GM23338 (cell line): ENCODE data around the gene THSD4. TPM values are rescaled to one million over a fixed set of nuclear protein-coding genes. Genes with fewer than 3 reads are reported as not detected.

ENCODE experiments used
- ATAC-seq: fragments of 200-7000 bp; cut with Tn5 transposase; 3 replicates; pipeline ENCODE4 v1.9.1; 2020
- DNase-seq: peaks from one replicate; pipeline ENCODE4 v3.0.0-alpha.2; 2015; ENCODE audit warnings: low spot score
- H2AFZ ChIP-seq: fragments of 200-600 bp; sonication (generic); 2 replicates; pipeline ENCODE4 v1.8.0; 2016; ENCODE audit warnings: antibody characterized with exemption, mild to moderate bottlenecking, moderate library complexity
- H3F3A ChIP-seq: fragments of 200-600 bp; sonication (generic); replicated peaks from 2 replicates; pipeline ENCODE4 v1.8.0; 2017; ENCODE audit warnings: antibody characterized with exemption, mixed run types, low read depth
- H3K27ac ChIP-seq: fragments of 200-600 bp; sonication (generic); 2 replicates; pipeline ENCODE4 v1.6.1; 2016; ENCODE audit warnings: low read depth
- H3K27me3 ChIP-seq: fragments of 200-600 bp; sonication (generic); 2 replicates; pipeline ENCODE4 v1.8.0; 2016; ENCODE audit warnings: mild to moderate bottlenecking, mixed run types, moderate library complexity; ENCODE audit not compliant: insufficient read depth
- H3K36me3 ChIP-seq: fragments of 200-600 bp; sonication (generic); 2 replicates; pipeline ENCODE4 v1.8.0; 2016; ENCODE audit warnings: mild to moderate bottlenecking; ENCODE audit not compliant: insufficient read depth
- H3K4me1 ChIP-seq: fragments of 200-600 bp; sonication (generic); 2 replicates; pipeline ENCODE4 v1.8.0; 2016; ENCODE audit warnings: mild to moderate bottlenecking, moderate library complexity; ENCODE audit not compliant: insufficient read depth
- H3K4me2 ChIP-seq: fragments of 200-600 bp; sonication (generic); 2 replicates; pipeline ENCODE4 v1.7.1; 2017; ENCODE audit warnings: mixed run types
- H3K4me3 ChIP-seq: fragments of 200-600 bp; sonication (generic); 2 replicates; pipeline ENCODE4 v1.6.1; 2016; ENCODE audit warnings: mixed run types
- H3K79me2 ChIP-seq: fragments of 200-600 bp; sonication (generic); replicated peaks from 2 replicates; pipeline ENCODE4 v1.8.0; 2017; ENCODE audit warnings: mild to moderate bottlenecking; ENCODE audit not compliant: insufficient read depth
- H3K9me2 ChIP-seq: fragments of 200-600 bp; sonication (generic); 2 replicates; pipeline ENCODE4 v1.8.0; 2017; ENCODE audit not compliant: insufficient read depth
- H4K20me1 ChIP-seq: fragments of 200-600 bp; sonication (generic); replicated peaks from 2 replicates; pipeline ENCODE4 v1.8.0; 2017; ENCODE audit warnings: mild to moderate bottlenecking; ENCODE audit not compliant: insufficient read depth
- H3K27ac Mint-ChIP-seq: 2 replicates; pipeline ENCODE4 v1.8.0; 2020; ENCODE audit warnings: inconsistent platforms, mild to moderate bottlenecking, moderate library complexity, mixed read lengths
- H3K27me3 Mint-ChIP-seq: 3 replicates; pipeline ENCODE4 v1.8.0; 2022; ENCODE audit warnings: low read depth, mild to moderate bottlenecking, moderate library complexity, mixed read lengths, inconsistent platforms; ENCODE audit not compliant: insufficient read depth, poor library complexity
- H3K36me3 Mint-ChIP-seq: 3 replicates; pipeline ENCODE4 v1.8.0; 2021; ENCODE audit warnings: low read depth, mild to moderate bottlenecking, inconsistent platforms, moderate library complexity, mixed read lengths
- H3K4me1 Mint-ChIP-seq: 3 replicates; pipeline ENCODE4 v1.8.0; 2020; ENCODE audit warnings: mild to moderate bottlenecking, inconsistent platforms, mixed read lengths
- H3K4me3 Mint-ChIP-seq: 3 replicates; pipeline ENCODE4 v1.8.0; 2021; ENCODE audit warnings: moderate library complexity, mild to moderate bottlenecking, inconsistent platforms, mixed read lengths
- H3K9me3 Mint-ChIP-seq: 3 replicates; pipeline ENCODE4 v1.8.0; 2020; ENCODE audit warnings: moderate library complexity, mild to moderate bottlenecking, inconsistent platforms, mixed read lengths
- CREB1 ChIP-seq: fragments of 250-450 bp; sonication (Bioruptor Pico); IDR thresholded peaks from 2 replicates; pipeline ENCODE4 v1.5.0; 2020; ENCODE audit warnings: low read depth, mild to moderate bottlenecking, moderate library complexity
- EZH2 ChIP-seq: fragments of 200-600 bp; sonication (generic); IDR thresholded peaks from one replicate; pipeline ENCODE4 v1.8.0; 2017; ENCODE audit warnings: antibody characterized with exemption, mild to moderate bottlenecking, low read depth; ENCODE audit not compliant: unreplicated experiment
- EZH2phosphoT487 ChIP-seq: fragments of 200-600 bp; sonication (generic); IDR thresholded peaks from one replicate; pipeline ENCODE4 v1.8.1; 2018; ENCODE audit warnings: antibody characterized with exemption; ENCODE audit not compliant: unreplicated experiment
- JUNB ChIP-seq: IDR thresholded peaks from one replicate; pipeline ENCODE4 v1.6.1; 2016; ENCODE audit warnings: antibody characterized with exemption; ENCODE audit not compliant: unreplicated experiment
- STAT1 ChIP-seq: IDR thresholded peaks from one replicate; pipeline ENCODE4 v1.6.1; 2016; ENCODE audit warnings: antibody characterized with exemption; ENCODE audit not compliant: unreplicated experiment
- polyA plus RNA-seq: library from polyadenylated mRNA; unstranded; fragments of >200 nt; fragmentation: Nextera tagmentation; extraction: Ambion mirVana; gene quantifications from 2 replicates; pipeline ENCODE4 v1.2.1, GENCODE V29; 2016
- total RNA-seq: library from RNA; depleted of rRNA; stranded (reverse); fragments of >200 nt; shearing (Covaris generic); gene quantifications from 2 replicates; pipeline ENCODE4 v1.2.3, GENCODE V29; 2014
- TF ChIP-seq, protein P1 (sequence below): IDR thresholded peaks from 2 replicates; pipeline ENCODE4 v1.6.1; 2016; ENCODE audit warnings: antibody characterized with exemption
- TF ChIP-seq, protein P2 (sequence below): IDR thresholded peaks from one replicate; pipeline ENCODE4 v1.6.1; 2018; ENCODE audit warnings: antibody characterized with exemption; ENCODE audit not compliant: unreplicated experiment

Gene THSD4
- total and polyA plus RNA-seq, 2 experiments from 2014 or later: 2.0 to 7.4 TPM

DNA sequence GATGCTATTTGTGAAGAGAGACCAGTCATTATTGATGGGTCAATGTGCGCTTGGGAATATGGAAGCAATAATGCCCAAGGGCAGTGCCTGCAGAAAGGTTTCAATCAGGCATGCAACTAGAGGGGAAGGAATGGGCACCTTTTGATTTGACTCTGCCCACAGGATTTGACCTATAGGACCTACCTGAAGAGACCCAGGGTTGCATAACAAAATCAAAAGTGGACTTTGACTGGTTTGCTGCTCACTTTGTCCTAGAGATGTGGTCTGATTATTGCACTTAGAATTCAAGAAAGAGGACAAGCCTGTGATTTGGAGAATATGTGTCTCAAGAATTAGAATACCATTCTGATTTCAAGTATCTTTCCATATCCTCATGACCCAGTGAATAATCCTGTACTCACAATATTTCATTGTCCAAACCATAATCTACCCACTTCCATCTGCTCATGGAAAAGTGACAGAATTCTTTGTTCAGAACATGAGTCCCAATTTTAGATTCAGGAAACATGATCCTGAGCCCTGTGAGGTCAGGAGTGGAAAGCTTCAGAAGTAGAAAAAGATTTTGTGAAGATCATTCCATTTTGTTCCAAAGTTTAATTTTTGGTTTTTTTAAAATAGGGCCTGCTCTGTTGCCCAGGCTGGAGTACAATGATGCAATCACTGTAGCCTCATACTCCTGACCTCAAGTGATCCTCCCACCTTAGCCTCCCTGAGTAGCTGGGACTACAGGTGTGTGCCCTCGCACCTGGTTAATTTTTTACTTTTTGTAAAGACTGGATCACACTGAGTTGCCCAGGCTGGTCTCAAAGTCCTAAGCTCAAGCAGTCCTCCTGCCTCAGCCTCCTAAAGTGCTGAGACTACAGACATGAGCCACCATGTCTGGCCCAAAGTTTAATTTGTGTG is 543.8 kb downstream of the THSD4 start:
- no peaks in the 10 kb centered on the region for H3K9me3 Mint-ChIP-seq
- DNase-seq (no peak), ATAC-seq (no peak)
- no peak overlapping the region for H3K27ac Mint-ChIP-seq
- H3K27me3 Mint-ChIP-seq: no peaks in the 10 kb centered on the region
- H3K4me1 ChIP-seq: no peaks in the 10 kb centered on the region
- no peaks in the 10 kb centered on the region for H3K27me3 ChIP-seq
- no peak overlapping the region for H2AFZ ChIP-seq
- H3K36me3 Mint-ChIP-seq: no peaks in the 10 kb centered on the region
- H3K4me2 ChIP-seq: no peak overlapping the region
- H3K4me3 ChIP-seq: no peak overlapping the region
- no peak overlapping the region for H3K27ac ChIP-seq
- H3K4me3 Mint-ChIP-seq: no peak overlapping the region
- H3K9me2 ChIP-seq: 0 out of 2 replicates have a peak, but pooled peaks cover 3% of the 10 kb centered on the region
- no peaks in the 10 kb centered on the region for H3K79me2 ChIP-seq
- H3K4me1 Mint-ChIP-seq: peaks cover 12% of the 10 kb centered on the region; the same call in 2 of the 3 replicates
- no peaks in the 10 kb centered on the region for H3F3A ChIP-seq
- no peaks in the 10 kb centered on the region for H3K36me3 ChIP-seq
- TF ChIP-seq JUNB (no peak), CREB1 (CRISPR knock-in tag) (no peak)
- H4K20me1 ChIP-seq: no peaks in the 10 kb centered on the region

DNA sequence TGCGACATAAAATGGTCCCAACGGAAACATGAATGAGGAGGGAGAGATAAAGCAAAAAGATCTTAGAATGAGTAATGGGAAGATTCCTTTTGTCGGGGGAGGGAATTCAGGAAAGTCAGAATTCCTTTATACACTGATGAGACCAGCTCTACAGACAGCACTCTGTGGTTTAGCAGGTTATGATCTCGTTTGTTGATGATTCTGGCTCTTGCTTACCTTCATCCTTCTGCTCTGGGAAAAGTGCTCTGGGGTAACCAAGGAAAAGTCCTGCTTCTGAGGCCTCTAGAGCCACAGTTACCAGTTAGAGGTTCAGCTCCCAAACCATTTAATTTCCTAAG is 544.4 kb downstream of the THSD4 start:
- H3K36me3 ChIP-seq: no peaks in the 10 kb centered on the region
- no peak for ATAC-seq
- no peak for DNase-seq
- H3K79me2 ChIP-seq: no peaks in the 10 kb centered on the region
- no peaks in the 10 kb centered on the region for H3K4me1 ChIP-seq
- H3K4me2 ChIP-seq: no peak overlapping the region
- H3K9me2 ChIP-seq: peaks cover 6% of the 10 kb centered on the region
- Mint-ChIP-seq H3K9me3 (no peaks in the 10 kb centered on the region), H3K27ac (no peak overlapping the region), H3K4me3 (no peak overlapping the region), H3K27me3 (no peaks in the 10 kb centered on the region), H3K36me3 (no peaks in the 10 kb centered on the region), H3K4me1 (peaks cover 6% of the 10 kb centered on the region; the same call in 2 of the 3 replicates)
- no peak overlapping the region for H3K27ac ChIP-seq
- H3K27me3 ChIP-seq: no peaks in the 10 kb centered on the region
- H3F3A ChIP-seq: no peaks in the 10 kb centered on the region
- H2AFZ ChIP-seq: no peak overlapping the region
- H3K4me3 ChIP-seq: no peak overlapping the region
- TF ChIP-seq, protein P1, sequence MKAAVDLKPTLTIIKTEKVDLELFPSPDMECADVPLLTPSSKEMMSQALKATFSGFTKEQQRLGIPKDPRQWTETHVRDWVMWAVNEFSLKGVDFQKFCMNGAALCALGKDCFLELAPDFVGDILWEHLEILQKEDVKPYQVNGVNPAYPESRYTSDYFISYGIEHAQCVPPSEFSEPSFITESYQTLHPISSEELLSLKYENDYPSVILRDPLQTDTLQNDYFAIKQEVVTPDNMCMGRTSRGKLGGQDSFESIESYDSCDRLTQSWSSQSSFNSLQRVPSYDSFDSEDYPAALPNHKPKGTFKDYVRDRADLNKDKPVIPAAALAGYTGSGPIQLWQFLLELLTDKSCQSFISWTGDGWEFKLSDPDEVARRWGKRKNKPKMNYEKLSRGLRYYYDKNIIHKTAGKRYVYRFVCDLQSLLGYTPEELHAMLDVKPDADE: no peak
- TF ChIP-seq, protein P2, sequence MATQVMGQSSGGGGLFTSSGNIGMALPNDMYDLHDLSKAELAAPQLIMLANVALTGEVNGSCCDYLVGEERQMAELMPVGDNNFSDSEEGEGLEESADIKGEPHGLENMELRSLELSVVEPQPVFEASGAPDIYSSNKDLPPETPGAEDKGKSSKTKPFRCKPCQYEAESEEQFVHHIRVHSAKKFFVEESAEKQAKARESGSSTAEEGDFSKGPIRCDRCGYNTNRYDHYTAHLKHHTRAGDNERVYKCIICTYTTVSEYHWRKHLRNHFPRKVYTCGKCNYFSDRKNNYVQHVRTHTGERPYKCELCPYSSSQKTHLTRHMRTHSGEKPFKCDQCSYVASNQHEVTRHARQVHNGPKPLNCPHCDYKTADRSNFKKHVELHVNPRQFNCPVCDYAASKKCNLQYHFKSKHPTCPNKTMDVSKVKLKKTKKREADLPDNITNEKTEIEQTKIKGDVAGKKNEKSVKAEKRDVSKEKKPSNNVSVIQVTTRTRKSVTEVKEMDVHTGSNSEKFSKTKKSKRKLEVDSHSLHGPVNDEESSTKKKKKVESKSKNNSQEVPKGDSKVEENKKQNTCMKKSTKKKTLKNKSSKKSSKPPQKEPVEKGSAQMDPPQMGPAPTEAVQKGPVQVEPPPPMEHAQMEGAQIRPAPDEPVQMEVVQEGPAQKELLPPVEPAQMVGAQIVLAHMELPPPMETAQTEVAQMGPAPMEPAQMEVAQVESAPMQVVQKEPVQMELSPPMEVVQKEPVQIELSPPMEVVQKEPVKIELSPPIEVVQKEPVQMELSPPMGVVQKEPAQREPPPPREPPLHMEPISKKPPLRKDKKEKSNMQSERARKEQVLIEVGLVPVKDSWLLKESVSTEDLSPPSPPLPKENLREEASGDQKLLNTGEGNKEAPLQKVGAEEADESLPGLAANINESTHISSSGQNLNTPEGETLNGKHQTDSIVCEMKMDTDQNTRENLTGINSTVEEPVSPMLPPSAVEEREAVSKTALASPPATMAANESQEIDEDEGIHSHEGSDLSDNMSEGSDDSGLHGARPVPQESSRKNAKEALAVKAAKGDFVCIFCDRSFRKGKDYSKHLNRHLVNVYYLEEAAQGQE: no peak
- TF ChIP-seq STAT1 (no peak), EZH2phosphoT487 (no peak), EZH2 (no peak)
- no peaks in the 10 kb centered on the region for H4K20me1 ChIP-seq
